ENCODE results near the gene LGR5. TPM values are rescaled to one million over a fixed set of nuclear protein-coding genes. Genes with fewer than 3 reads are reported as not detected.

LGR5 gene
- total and polyA plus RNA-seq, 2 donors, result 0.14 to 2.0 TPM

DNA sequence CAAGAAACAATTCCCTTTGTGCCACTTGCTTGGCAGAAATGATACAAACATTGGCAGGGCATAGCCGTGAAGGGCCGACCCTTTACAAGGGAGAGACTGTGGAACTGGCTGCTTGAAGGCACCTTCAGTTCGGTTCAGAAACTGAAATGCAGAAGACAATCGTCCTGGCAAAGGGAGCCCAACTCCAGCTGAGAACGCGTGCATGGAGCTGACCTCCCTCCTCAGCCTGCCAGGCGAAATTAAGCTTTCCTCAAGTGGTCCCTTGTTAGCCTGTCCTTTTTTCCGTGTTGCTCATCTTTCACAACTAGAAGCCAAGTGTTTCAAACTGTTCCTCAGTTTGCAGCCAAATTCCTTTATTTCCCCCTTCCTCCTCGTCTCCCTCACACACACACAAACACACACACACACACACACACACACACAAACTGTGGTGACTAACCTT, 8.1 kb downstream of the LGR5 start:
- Histone ChIP-seq H3K36me3 (ENCODE audit: insufficient read depth) (no peaks in the 10 kb centered on the region), H3K4me1 (ENCODE audit: insufficient read depth) (no peaks in the 10 kb centered on the region)

DNA sequence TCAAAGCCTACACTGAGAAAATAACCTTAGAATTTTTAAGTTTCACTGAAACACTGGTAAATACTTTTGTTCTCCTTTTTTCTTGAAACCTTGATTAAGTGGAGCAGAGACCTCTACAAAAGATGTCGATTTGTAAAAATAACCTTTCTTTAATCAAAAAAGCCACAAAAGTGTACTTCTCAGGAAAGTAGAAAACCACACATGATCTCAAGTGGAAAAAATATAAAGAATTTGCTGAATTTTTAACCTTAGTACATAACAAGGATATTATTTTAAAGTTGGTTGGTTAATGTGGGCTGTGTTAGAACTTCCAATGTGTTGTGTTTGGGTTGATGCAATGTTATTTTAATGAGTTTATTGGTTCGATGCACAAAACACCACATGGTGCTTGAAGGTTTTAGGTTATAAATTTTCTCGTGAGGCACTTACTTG, 8.6 kb downstream of the LGR5 start:
- no peaks in the 10 kb centered on the region for H3K4me1 ChIP-seq (ENCODE audit: insufficient read depth)
- no peak for DNase-seq (ENCODE audit: extremely low spot score)
- H3K27ac ChIP-seq (ENCODE audit: low read depth), result no peak overlapping the region
- H3K4me3 ChIP-seq (ENCODE audit: low read depth, low read length), result no peak overlapping the region
- no peaks in the 10 kb centered on the region for H3K36me3 ChIP-seq (ENCODE audit: insufficient read depth)
- WGBS, result 82% methylated on average over 3 of the region's 3 CpGs

More for the DNA sequence above, 8.1 kb downstream of the LGR5 start:
- 63% methylated on average over 9 of the region's 9 CpGs for WGBS
- no peak overlapping the region for H3K4me3 ChIP-seq (ENCODE audit: low read depth, low read length)
- H3K27ac ChIP-seq (ENCODE audit: low read depth), result no peak overlapping the region
- no peak for DNase-seq (ENCODE audit: extremely low spot score)

- H3K36me3 ChIP-seq (ENCODE audit: insufficient read depth), result no peaks in the 10 kb centered on the region
- no peak overlapping the region for H3K27ac ChIP-seq (ENCODE audit: low read depth)
- H3K4me1 ChIP-seq (ENCODE audit: insufficient read depth), result no peaks in the 10 kb centered on the region
- no peak overlapping the region for H3K4me3 ChIP-seq (ENCODE audit: low read depth, low read length)
- no peak for DNase-seq (ENCODE audit: extremely low spot score)
- 69% methylated on average over 3 of the region's 3 CpGs for WGBS
Observed at GRCh38 chr12:71449373-71450070, 9.9 kb downstream of the LGR5 start.

GRCh38 chr12:71452006-71452405, 12.4 kb downstream of the LGR5 start:
- 57% methylated on average over 1 of the region's 1 CpG for WGBS
- Histone ChIP-seq H3K27ac (ENCODE audit: low read depth) (no peak overlapping the region), H3K4me1 (ENCODE audit: insufficient read depth) (no peaks in the 10 kb centered on the region), H3K36me3 (ENCODE audit: insufficient read depth) (no peaks in the 10 kb centered on the region), H3K4me3 (ENCODE audit: low read depth, low read length) (no peak overlapping the region)
- no peak for DNase-seq (ENCODE audit: extremely low spot score)

- H3K4me3 ChIP-seq (ENCODE audit: low read depth, low read length), result no peak overlapping the region
- no peaks in the 10 kb centered on the region for H3K36me3 ChIP-seq (ENCODE audit: insufficient read depth)
- 57% methylated on average over 3 of the region's 3 CpGs for WGBS
- H3K27ac ChIP-seq (ENCODE audit: low read depth), result no peak overlapping the region
- no peaks in the 10 kb centered on the region for H3K4me1 ChIP-seq (ENCODE audit: insufficient read depth)
- DNase-seq (ENCODE audit: extremely low spot score), result no peak
Observed at GRCh38 chr12:71455028-71455737, 15.6 kb downstream of the LGR5 start.

- no peak overlapping the region for H3K4me3 ChIP-seq (ENCODE audit: low read depth, low read length)
- H3K4me1 ChIP-seq (ENCODE audit: insufficient read depth), result no peaks in the 10 kb centered on the region
- H3K36me3 ChIP-seq (ENCODE audit: insufficient read depth), result no peaks in the 10 kb centered on the region
- H3K27ac ChIP-seq (ENCODE audit: low read depth), result no peak overlapping the region
- no peak for DNase-seq (ENCODE audit: extremely low spot score)
- 47% methylated on average over 2 of the region's 2 CpGs for WGBS
Observed at GRCh38 chr12:71456316-71456715, 16.7 kb downstream of the LGR5 start.

- Histone ChIP-seq H3K4me1 (ENCODE audit: insufficient read depth) (no peaks in the 10 kb centered on the region), H3K4me3 (ENCODE audit: low read depth, low read length) (no peak overlapping the region), H3K27ac (ENCODE audit: low read depth) (no peak overlapping the region), H3K36me3 (ENCODE audit: insufficient read depth) (no peaks in the 10 kb centered on the region)
- WGBS, result 78% methylated on average over 4 of the region's 4 CpGs
- no peak for DNase-seq (ENCODE audit: extremely low spot score)
Observed at GRCh38 chr12:71456990-71457389, 17.4 kb downstream of the LGR5 start.

GRCh38 chr12:71460318-71460717, 20.7 kb downstream of the LGR5 start:
- Histone ChIP-seq H3K4me3 (ENCODE audit: low read depth, low read length) (no peak overlapping the region), H3K4me1 (ENCODE audit: insufficient read depth) (no peaks in the 10 kb centered on the region), H3K27ac (ENCODE audit: low read depth) (no peak overlapping the region), H3K36me3 (ENCODE audit: insufficient read depth) (no peaks in the 10 kb centered on the region)
- no peak for DNase-seq (ENCODE audit: extremely low spot score)
- 80% methylated on average over 4 of the region's 4 CpGs for WGBS

GRCh38 chr12:71460850-71461609, 21.4 kb downstream of the LGR5 start:
- no peak for DNase-seq (ENCODE audit: extremely low spot score)
- no peak overlapping the region for H3K4me3 ChIP-seq (ENCODE audit: low read depth, low read length)
- 87% methylated on average over 1 of the region's 1 CpG for WGBS

DNA sequence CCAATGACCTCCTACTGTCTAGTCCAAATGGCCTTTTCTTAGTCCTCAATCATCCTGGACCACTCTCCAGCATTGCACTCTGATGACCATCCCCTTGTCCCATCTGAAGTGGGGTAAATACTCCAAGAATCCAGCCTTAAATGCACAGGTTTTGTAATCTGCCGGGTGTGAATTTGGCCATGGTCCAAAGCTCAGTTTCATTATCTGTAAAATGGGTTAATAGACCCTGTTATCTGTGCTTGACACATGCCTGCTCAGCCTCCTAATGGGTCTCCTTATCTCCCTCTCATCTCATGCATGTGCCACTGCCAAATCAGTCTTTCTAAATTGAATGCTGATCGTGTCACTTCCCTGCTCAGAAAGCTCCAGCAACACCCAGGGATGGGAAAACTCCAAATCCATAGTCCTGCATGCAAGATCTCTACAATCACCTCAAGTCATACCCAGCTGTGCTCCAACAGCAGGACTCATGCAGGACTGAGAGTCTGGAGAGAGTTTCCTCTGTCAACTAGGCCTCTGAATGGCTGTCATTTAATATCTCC, 22.3 kb downstream of the LGR5 start:
- H3K4me1 ChIP-seq (ENCODE audit: insufficient read depth), result no peaks in the 10 kb centered on the region
- 54% methylated on average over 2 of the region's 2 CpGs for WGBS
- H3K4me3 ChIP-seq (ENCODE audit: low read depth, low read length), result no peak overlapping the region
- DNase-seq (ENCODE audit: extremely low spot score), result no peak
- H3K27ac ChIP-seq (ENCODE audit: low read depth), result no peak overlapping the region
- no peaks in the 10 kb centered on the region for H3K36me3 ChIP-seq (ENCODE audit: insufficient read depth)

More at GRCh38 chr12:71460850-71461609, 21.4 kb downstream of the LGR5 start:
- Histone ChIP-seq H3K36me3 (ENCODE audit: insufficient read depth) (no peaks in the 10 kb centered on the region), H3K27ac (ENCODE audit: low read depth) (no peak overlapping the region), H3K4me1 (ENCODE audit: insufficient read depth) (no peaks in the 10 kb centered on the region)

DNA sequence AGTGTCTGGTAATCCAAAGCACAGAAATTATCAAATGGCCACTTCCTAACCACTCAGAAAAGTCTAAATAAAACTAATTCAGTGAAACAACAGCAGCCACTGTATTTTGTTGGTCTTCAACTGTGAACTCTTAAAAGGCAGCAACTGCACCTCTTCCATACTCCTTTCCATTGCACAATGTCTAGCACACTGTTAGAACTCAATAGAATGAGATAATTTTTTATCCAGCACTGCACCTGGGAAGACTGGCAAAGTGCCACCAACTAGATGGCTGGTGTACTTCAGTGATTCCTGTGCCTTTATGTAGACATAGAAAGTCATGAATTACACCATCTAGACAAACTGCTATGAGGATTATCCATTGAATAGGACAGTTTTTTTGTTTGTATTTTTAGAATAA, 26.2 kb downstream of the LGR5 start:
- no peak overlapping the region for H3K4me3 ChIP-seq (ENCODE audit: low read depth, low read length)
- H3K27ac ChIP-seq (ENCODE audit: low read depth), result no peak overlapping the region
- no peaks in the 10 kb centered on the region for H3K36me3 ChIP-seq (ENCODE audit: insufficient read depth)
- DNase-seq (ENCODE audit: extremely low spot score), result no peak
- no peaks in the 10 kb centered on the region for H3K4me1 ChIP-seq (ENCODE audit: insufficient read depth)

DNA sequence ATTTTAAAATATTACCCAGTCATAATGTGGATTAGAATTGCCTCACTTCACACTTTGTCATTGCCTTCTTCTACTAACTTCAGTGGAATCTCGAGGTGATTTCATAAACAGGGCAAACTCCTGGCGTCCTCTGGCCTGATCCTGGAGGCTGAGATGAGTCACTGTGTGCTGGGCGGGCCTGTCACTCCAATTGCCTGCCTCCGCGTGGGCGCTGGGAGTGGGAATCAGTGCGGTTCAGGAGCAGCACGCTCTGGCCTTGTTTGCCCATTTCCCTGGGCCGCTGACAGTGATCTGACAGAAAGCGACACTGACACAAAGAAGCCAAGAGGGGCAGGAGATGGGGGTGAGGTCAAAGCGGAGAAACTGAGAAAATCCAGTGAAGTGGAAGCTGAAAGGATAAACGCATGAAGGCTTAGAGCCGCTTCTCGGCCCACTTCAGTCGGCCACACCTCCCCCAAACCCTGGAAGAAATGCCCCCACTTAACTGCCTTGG, 29.7 kb downstream of the LGR5 start:
- no peak overlapping the region for H3K27ac ChIP-seq (ENCODE audit: low read depth)
- H3K4me3 ChIP-seq (ENCODE audit: low read depth, low read length), result no peak overlapping the region
- DNase-seq (ENCODE audit: extremely low spot score), result no peak
- no peaks in the 10 kb centered on the region for H3K4me1 ChIP-seq (ENCODE audit: insufficient read depth)
- no peaks in the 10 kb centered on the region for H3K36me3 ChIP-seq (ENCODE audit: insufficient read depth)
- 59% methylated on average over 15 of the region's 15 CpGs for WGBS

GRCh38 chr12:71472441-71472911, 32.9 kb downstream of the LGR5 start:
- no peak for DNase-seq (ENCODE audit: extremely low spot score)
- 46% methylated on average over 2 of the region's 2 CpGs for WGBS
- Histone ChIP-seq H3K36me3 (ENCODE audit: insufficient read depth) (no peaks in the 10 kb centered on the region), H3K4me1 (ENCODE audit: insufficient read depth) (no peaks in the 10 kb centered on the region), H3K4me3 (ENCODE audit: low read depth, low read length) (no peak overlapping the region), H3K27ac (ENCODE audit: low read depth) (no peak overlapping the region)

Measured in urinary bladder (tissue), 4 donors.